Measurements from ENCODE around the gene PPP2CA. TPM values are rescaled to one million over a fixed set of nuclear protein-coding genes. Genes with fewer than 3 reads are reported as not detected.

PPP2CA gene
- total RNA-seq, 8 experiments from 2014 or later = 51.9 to 86.0 (median 69.2) TPM

- Histone ChIP-seq H3K4me1 (replicated peaks in 1 of 2) (no peaks in the 10 kb centered on the region), H3K27ac (no peak overlapping the region), H3K4me3 (no peak overlapping the region)
- in situ Hi-C loops (cut with MboI; ENCODE audit: low pct_unique_long_range_greater_than_20kb in 2 of 9, low sequenced_read_pairs in 9 of 9, unreplicated experiment in 9 of 9) = loop anchor here in 5 of 9 experiments (10.0 to 25.0 kb wide), 2 partner anchors 111 to 114 kb away; no protein-coding TSS in a partner anchor
- WGBS, 10 experiments = 20 to 92% (median 69%) methylated on average over 1 to 2 of the region's 2 CpGs; no CpG with 5 or more reads in 3 of the 10 experiments
- ATAC-seq (replicated peaks in 6 of 8) = no peak
Observed at GRCh38 chr5:134148316-134148715, 77.6 kb downstream of the PPP2CA start.

GRCh38 chr5:134146651-134147518 lies 79.0 kb downstream of the PPP2CA start:
- peak in 1 of 8 experiments; percentile 13 for ATAC-seq (replicated peaks in 6 of 8)
- Histone ChIP-seq H3K27ac (no peak overlapping the region), H3K4me3 (no peak overlapping the region), H3K4me1 (replicated peaks in 1 of 2) (no peaks in the 10 kb centered on the region)
- 93 to 100% (median 100%) methylated on average over 1 to 3 of the region's 4 CpGs; no CpG with 5 or more reads in 6 of the 10 experiments for WGBS, 10 experiments
- in situ Hi-C loops (cut with MboI; ENCODE audit: low pct_unique_long_range_greater_than_20kb in 2 of 9, low sequenced_read_pairs in 9 of 9, unreplicated experiment in 9 of 9) = loop anchor here in 5 of 9 experiments (10.0 to 25.0 kb wide), 2 partner anchors 110 to 112 kb away; no protein-coding TSS in a partner anchor

- peak; percentile 73 to 90 (median 86) for ATAC-seq (replicated peaks in 6 of 8)
- Histone ChIP-seq H3K27ac (no peak overlapping the region), H3K4me1 (replicated peaks in 1 of 2) (no peaks in the 10 kb centered on the region), H3K4me3 (no peak overlapping the region)
- 80 to 100% (median 90%) methylated on average over 1 to 2 of the region's 13 CpGs; no CpG with 5 or more reads in 7 of the 10 experiments for whole genome bisulfite sequencing, 10 experiments
- in situ Hi-C loops (cut with MboI; ENCODE audit: low pct_unique_long_range_greater_than_20kb in 2 of 9, low sequenced_read_pairs in 9 of 9, unreplicated experiment in 9 of 9) = loop anchor here in 5 of 9 experiments (10.0 to 25.0 kb wide), 2 partner anchors 109 to 111 kb away; no protein-coding TSS in a partner anchor
Observed at GRCh38 chr5:134145779-134146581, 79.9 kb downstream of the PPP2CA start.

GRCh38 chr5:134145041-134145757 lies 80.7 kb downstream of the PPP2CA start:
- no peaks in the 10 kb centered on the region for H3K4me1 ChIP-seq (replicated peaks in 1 of 2)
- ATAC-seq (replicated peaks in 6 of 8) = peak in 2 of 8 experiments; percentile 36 to 57
- in situ Hi-C loops (cut with MboI; ENCODE audit: low pct_unique_long_range_greater_than_20kb in 2 of 9, low sequenced_read_pairs in 9 of 9, unreplicated experiment in 9 of 9) = loop anchor here in 5 of 9 experiments (10.0 to 25.0 kb wide), 2 partner anchors 108 to 110 kb away; no protein-coding TSS in a partner anchor
- 20 to 57% methylated on average over 1 of the region's 1 CpG; no CpG with 5 or more reads in 8 of the 10 experiments for WGBS, 10 experiments
- no peak overlapping the region for H3K4me3 ChIP-seq
- H3K27ac ChIP-seq = no peak overlapping the region

Other genes starting within 250 kb of the PPP2CA start
- 100 to 1,000 TPM; 157 to 304 (median 187) TPM for gene VDAC1, start 221.1 kb downstream of the PPP2CA start, total RNA-seq
- gene TCF7, start 111.4 kb downstream of the PPP2CA start, total RNA-seq = 10 to 100 TPM in 2 of 8 experiments, 1 to 10 TPM in 6; 2.2 to 20.9 (median 5.3) TPM
- gene SKP1, start 49.1 kb downstream of the PPP2CA start, total RNA-seq = 100 to 1,000 TPM; 368 to 550 (median 471) TPM
- gene CDKL3, start 141.1 kb upstream of the PPP2CA start, total RNA-seq = 10 to 100 TPM in 4 of 8 experiments, 1 to 10 TPM in 4; 3.1 to 16.3 (median 8.9) TPM
- 10 to 100 TPM; 27.9 to 72.9 (median 41.9) TPM for gene UBE2B, start 145.5 kb upstream of the PPP2CA start, total RNA-seq
- 10 to 100 TPM; 30.6 to 67.3 (median 44.6) TPM for gene CDKN2AIPNL, start 185.8 kb upstream of the PPP2CA start, total RNA-seq

Measured in motor neuron (in vitro differentiated cells).